Mucosa of rectum (tissue), 2 donors: ENCODE measurements around the gene IFIT2.
"Not testable (repeated sequence)": the region's sequence is repeated elsewhere in the genome, so short reads cannot be mapped to it uniquely, and the experiment has no call there.

Experiments used
- H3K27ac ChIP-seq, 2 donors: one replicate each; pipeline ENCODE4 v1.7.0; 2013; ENCODE audit warnings: inconsistent platforms in 2 of 2, low read depth in 2 of 2, low read length in 2 of 2
- H3K27me3 ChIP-seq, 2 donors: one replicate each; pipeline ENCODE4 v1.7.0; 2013; ENCODE audit warnings: low read length in 2 of 2; ENCODE audit not compliant: control insufficient read depth in 2 of 2, insufficient read depth in 2 of 2
- H3K36me3 ChIP-seq, 2 donors: one replicate each; pipeline ENCODE4 v1.7.0; 2013; ENCODE audit warnings: low read length in 2 of 2; ENCODE audit not compliant: control insufficient read depth in 2 of 2, insufficient read depth in 2 of 2
- H3K4me1 ChIP-seq, 2 donors: one replicate each; pipeline ENCODE4 v1.7.0; 2013; ENCODE audit warnings: low read length in 2 of 2, mild to moderate bottlenecking in 1 of 2; ENCODE audit not compliant: control insufficient read depth in 2 of 2, insufficient read depth in 2 of 2
- H3K4me3 ChIP-seq, 2 donors: one replicate each; pipeline ENCODE4 v1.7.0; 2013; ENCODE audit warnings: low read length in 2 of 2
- H3K9ac ChIP-seq, 2 donors: one replicate each; pipeline ENCODE4 v1.7.0; 2013; ENCODE audit warnings: low read length in 2 of 2, low read depth in 1 of 2, mild to moderate bottlenecking in 1 of 2
- H3K9me3 ChIP-seq, 2 donors: one replicate each; pipeline ENCODE4 v1.7.0; 2013; ENCODE audit warnings: low read length in 2 of 2; ENCODE audit not compliant: control insufficient read depth in 2 of 2
- donor health status: healthy.
- donor health status: Normal muscosa, but diverticular disease.

Gene IFIT2

DNA sequence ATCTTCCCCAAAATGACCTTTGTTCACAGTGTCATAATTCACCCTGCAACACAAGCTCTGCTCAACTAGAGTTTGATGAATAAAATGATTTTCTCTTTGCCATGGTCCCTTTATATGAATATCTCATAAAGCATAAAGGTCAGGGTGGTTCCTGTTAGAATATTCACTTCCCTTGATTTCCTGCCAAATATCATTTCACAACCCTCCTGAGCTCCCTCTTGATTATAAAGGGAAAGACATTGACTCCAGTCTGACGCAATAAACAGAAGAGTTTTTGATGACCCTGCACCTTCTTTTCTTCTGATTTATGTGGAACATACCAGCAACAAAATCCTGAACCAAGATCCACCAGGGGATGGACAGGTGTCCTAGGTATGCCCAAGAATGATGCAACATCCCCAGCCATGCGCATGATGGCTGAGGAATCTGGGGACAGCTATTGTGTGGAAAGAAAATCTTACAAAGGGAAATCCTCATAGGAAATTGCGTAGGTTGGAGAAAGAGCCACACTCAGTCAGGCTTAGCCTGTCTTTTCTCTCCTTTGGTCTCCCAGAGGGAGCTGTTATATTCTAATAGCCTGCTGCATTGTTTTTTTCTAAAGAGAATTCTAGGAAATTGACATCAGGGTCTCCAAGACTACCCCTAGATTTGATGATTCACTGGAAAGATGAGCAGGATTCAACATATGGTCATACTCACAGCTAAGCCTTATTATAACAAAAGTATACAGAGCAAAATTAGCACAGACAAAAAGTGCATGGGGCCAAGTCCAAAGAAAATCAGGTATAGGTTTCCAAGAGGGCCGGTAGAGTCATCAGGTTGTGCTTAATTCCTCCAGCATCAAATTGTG, 44.8 kb downstream of the IFIT2 start:
- Histone ChIP-seq H3K36me3 (no peaks in the 10 kb centered on the region), H3K4me1 (peaks cover 12 to 24% of the 10 kb centered on the region in 2 donors), H3K27ac (no peak overlapping the region), H3K4me3 (no peak overlapping the region), H3K9ac (no peak overlapping the region), H3K27me3 (no peaks in the 10 kb centered on the region), H3K9me3 (no peaks in the 10 kb centered on the region)

- Histone ChIP-seq H3K4me1 (peaks cover 17 to 31% of the 10 kb centered on the region in 2 donors), H3K9ac (no peak overlapping the region)
Measured at GRCh38 chr10:89347701-89348457, 46.0 kb downstream of the IFIT2 start.

DNA sequence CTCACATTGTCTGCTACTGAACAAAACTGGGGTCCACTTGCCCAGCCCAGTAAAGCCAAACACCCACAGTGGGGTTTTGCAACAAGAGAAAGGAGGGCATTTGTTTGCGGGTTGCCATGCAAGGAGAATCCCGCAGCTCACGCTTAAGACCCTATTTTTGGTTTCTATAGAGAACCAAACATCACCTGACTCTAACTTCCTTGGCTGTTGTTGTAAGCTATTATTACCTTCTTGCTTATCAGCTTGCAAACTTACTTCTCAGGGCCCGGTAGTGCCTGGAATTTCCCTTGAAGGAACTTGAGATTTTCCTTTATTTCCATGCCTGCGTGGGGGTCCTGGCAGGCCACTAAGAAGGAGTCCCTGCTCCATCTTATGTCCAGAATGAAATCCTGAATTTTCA, 46.6 kb downstream of the IFIT2 start:
- H3K27ac ChIP-seq = no peak overlapping the region

More at GRCh38 chr10:89347701-89348457, 46.0 kb downstream of the IFIT2 start:
- Histone ChIP-seq H3K27ac (no peak overlapping the region), H3K9me3 (no peaks in the 10 kb centered on the region), H3K27me3 (no peaks in the 10 kb centered on the region), H3K36me3 (no peaks in the 10 kb centered on the region), H3K4me3 (no peak overlapping the region)

DNA sequence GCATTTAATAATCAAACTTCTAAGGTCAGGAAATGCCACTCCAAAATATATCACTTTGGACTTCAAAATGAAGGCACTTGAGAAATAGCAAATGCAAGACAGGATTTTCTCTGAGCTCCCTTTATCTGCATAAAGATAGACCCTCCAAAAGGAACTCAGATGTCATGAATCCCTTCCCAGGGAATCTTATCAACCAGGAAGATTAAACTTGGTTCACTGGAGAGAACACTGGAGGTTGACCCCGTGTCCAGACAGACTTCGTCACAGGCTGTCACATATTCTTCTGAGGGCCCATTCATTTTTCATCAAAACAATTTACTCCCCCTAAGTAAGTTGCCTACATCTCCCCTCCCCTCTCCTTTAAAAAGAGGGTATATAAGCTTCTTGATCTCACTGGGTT, 47.1 kb downstream of the IFIT2 start:
- Histone ChIP-seq H3K4me3 (no peak overlapping the region), H3K36me3 (no peaks in the 10 kb centered on the region), H3K4me1 (peaks cover 17 to 31% of the 10 kb centered on the region in 2 donors), H3K9me3 (no peaks in the 10 kb centered on the region), H3K9ac (no peak overlapping the region), H3K27ac (no peak overlapping the region), H3K27me3 (no peaks in the 10 kb centered on the region)

More for the DNA sequence above, 46.6 kb downstream of the IFIT2 start:
- Histone ChIP-seq H3K27me3 (no peaks in the 10 kb centered on the region), H3K4me1 (peaks cover 17 to 31% of the 10 kb centered on the region in 2 donors), H3K9ac (no peak overlapping the region), H3K4me3 (no peak overlapping the region), H3K9me3 (no peaks in the 10 kb centered on the region), H3K36me3 (no peaks in the 10 kb centered on the region)

- H3K36me3 ChIP-seq, H3K27me3 ChIP-seq, H3K9me3 ChIP-seq: not testable (repeated sequence)
- peak overlapping the region; percentile 75 to 78 for H3K27ac ChIP-seq
- H3K4me3 ChIP-seq = peak overlapping the region; percentile 37 to 61
- H3K9ac ChIP-seq = peak overlapping the region; percentile 9 to 40
- H3K4me1 ChIP-seq = peaks cover 17 to 31% of the 10 kb centered on the region in 2 donors
Measured at GRCh38 chr10:89350631-89351315, 48.9 kb downstream of the IFIT2 start.

DNA sequence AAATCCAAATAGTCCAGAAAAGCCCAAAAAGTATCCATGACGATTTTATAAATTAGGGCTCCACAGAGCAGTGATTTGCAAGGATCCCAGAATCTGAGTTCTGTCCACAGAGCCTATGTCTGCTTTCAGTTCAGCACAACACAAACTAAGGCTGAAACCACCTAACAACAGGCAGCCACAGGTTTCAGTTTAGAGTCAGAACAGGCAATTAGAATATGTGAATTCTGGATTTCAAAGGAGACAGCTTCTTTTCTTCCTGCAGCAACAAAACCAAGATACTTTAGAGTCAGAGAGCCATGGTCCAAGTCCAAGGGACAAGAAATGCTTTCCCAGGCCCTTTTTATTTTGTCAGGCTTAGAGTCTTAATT, 49.5 kb downstream of the IFIT2 start:
- Histone ChIP-seq H3K36me3 (no peaks in the 10 kb centered on the region), H3K9me3 (no peaks in the 10 kb centered on the region), H3K9ac (peak overlapping the region; percentile 9 to 40), H3K27ac (peak overlapping the region; percentile 75 to 78), H3K4me1 (peaks cover 17 to 26% of the 10 kb centered on the region in 2 donors), H3K4me3 (peak overlapping the region; percentile 37 to 61), H3K27me3 (no peaks in the 10 kb centered on the region)

- H3K4me3 ChIP-seq = peak overlapping the region in 1 of 2 donors; percentile 61
- peaks cover 17 to 22% of the 10 kb centered on the region in 2 donors for H3K4me1 ChIP-seq
Measured at GRCh38 chr10:89351780-89352597, 50.1 kb downstream of the IFIT2 start.

GRCh38 chr10:89352802-89353201, 51.0 kb downstream of the IFIT2 start:
- Histone ChIP-seq H3K9me3 (no peaks in the 10 kb centered on the region), H3K27ac (no peak overlapping the region), H3K27me3 (no peaks in the 10 kb centered on the region), H3K4me1 (peaks cover 17 to 22% of the 10 kb centered on the region in 2 donors), H3K36me3 (no peaks in the 10 kb centered on the region), H3K9ac (no peak overlapping the region), H3K4me3 (no peak overlapping the region)

More at GRCh38 chr10:89351780-89352597, 50.1 kb downstream of the IFIT2 start:
- no peaks in the 10 kb centered on the region for H3K27me3 ChIP-seq
- H3K9me3 ChIP-seq = no peaks in the 10 kb centered on the region
- no peaks in the 10 kb centered on the region for H3K36me3 ChIP-seq
- peak overlapping the region; percentile 9 to 40 for H3K9ac ChIP-seq
- H3K27ac ChIP-seq = peak overlapping the region; percentile 75 to 78

- H3K36me3 ChIP-seq = no peaks in the 10 kb centered on the region
- no peak overlapping the region for H3K9ac ChIP-seq
- H3K4me1 ChIP-seq = peaks cover 16 to 20% of the 10 kb centered on the region in 2 donors
- H3K4me3 ChIP-seq = no peak overlapping the region
- H3K27me3 ChIP-seq = no peaks in the 10 kb centered on the region
- H3K9me3 ChIP-seq = no peaks in the 10 kb centered on the region
- H3K27ac ChIP-seq = no peak overlapping the region
Measured at GRCh38 chr10:89355394-89355931, 53.6 kb downstream of the IFIT2 start.
